GM12873 (cell line): Measurements from ENCODE around the gene MRPS6.

Experiments used
- TF ChIP-seq, protein P1 (sequence below): IDR thresholded peaks from 2 replicates; pipeline ENCODE4 v1.5.1; 2012; ENCODE audit warnings: low read depth, mild to moderate bottlenecking, moderate library complexity, low read length, control low read depth; ENCODE audit not compliant: insufficient read depth; ENCODE audit errors: missing control alignments

MRPS6 gene

DNA sequence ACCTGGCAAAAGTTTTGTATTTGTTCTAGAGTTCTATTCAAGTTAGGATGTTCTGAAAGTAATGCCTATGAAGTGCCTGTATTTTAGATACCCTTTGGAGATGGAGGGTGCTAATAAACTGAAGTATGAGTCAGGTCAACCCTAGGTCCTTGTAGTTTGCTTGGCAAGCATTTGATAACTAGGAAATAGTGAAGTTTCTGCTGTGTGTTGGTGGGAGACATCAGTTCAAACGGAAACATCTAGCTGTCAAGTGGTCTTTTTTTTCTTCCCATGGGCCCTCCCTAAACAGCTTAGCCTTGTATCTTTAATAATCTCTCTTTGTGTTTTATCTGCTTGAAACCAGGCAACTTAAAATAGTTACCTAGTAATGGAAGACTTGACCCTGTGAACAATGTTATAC is 4.5 kb downstream of the MRPS6 start:
- TF ChIP-seq, protein P1, sequence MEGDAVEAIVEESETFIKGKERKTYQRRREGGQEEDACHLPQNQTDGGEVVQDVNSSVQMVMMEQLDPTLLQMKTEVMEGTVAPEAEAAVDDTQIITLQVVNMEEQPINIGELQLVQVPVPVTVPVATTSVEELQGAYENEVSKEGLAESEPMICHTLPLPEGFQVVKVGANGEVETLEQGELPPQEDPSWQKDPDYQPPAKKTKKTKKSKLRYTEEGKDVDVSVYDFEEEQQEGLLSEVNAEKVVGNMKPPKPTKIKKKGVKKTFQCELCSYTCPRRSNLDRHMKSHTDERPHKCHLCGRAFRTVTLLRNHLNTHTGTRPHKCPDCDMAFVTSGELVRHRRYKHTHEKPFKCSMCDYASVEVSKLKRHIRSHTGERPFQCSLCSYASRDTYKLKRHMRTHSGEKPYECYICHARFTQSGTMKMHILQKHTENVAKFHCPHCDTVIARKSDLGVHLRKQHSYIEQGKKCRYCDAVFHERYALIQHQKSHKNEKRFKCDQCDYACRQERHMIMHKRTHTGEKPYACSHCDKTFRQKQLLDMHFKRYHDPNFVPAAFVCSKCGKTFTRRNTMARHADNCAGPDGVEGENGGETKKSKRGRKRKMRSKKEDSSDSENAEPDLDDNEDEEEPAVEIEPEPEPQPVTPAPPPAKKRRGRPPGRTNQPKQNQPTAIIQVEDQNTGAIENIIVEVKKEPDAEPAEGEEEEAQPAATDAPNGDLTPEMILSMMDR, result no peak

DNA sequence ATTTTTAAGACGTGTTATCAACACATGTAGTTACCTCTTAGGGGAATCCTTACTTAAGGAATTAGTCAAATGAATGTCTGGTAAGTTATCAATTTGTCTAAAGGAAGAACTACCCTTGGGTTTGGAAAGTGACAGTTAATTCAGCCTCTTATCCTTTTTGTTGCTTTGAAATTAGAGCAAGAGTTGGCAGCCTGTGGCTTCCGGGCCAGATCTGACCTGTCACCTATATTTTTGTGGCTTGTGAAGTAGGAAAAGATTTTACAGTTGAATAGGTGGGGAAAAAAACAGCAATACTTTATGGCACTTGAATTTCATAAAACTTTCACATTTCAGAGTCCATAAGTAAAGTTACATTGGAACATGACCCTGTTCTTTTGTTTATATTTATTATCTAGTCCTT is 5.5 kb downstream of the MRPS6 start:
- TF ChIP-seq, protein P1, result no peak

DNA sequence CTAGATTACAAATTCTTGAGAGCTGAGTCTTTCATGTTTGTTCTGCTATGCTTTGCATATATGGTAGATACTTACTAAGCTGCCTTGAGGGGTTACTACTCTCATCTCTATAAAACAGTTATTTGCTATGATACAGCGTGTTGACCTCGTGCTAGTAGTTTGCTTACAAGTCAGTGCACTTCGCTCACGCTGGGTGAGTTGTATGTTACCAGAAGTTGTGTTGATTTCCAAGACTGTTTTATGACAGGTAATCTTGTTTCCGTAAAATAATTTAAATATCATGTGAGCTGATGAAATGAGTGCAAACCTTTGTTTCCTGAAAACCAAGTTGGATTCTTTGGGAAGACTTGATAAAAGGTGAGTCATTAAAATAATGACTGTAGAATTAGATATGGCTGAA is 7.3 kb downstream of the MRPS6 start:
- TF ChIP-seq, protein P1, result no peak

DNA sequence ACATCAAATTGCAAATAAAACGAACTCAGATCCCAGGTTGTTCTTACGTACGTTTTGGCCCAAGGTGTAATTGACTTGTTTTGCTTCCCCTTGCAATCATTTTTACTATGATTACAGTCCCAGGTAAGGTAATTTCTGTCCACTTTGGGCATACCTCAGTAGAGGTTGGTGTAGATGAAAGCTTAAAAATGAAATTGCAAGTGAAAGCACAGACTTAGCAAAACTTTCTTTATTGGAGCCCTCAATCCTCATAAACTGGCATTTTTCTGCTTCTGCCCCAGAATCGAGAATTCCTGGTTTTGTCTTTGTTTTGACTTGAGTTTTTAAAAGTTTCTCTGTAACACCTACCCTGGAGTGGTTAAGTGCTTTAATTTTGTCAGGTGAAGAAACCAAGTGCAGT is 9.4 kb downstream of the MRPS6 start:
- TF ChIP-seq, protein P1, result no peak

DNA sequence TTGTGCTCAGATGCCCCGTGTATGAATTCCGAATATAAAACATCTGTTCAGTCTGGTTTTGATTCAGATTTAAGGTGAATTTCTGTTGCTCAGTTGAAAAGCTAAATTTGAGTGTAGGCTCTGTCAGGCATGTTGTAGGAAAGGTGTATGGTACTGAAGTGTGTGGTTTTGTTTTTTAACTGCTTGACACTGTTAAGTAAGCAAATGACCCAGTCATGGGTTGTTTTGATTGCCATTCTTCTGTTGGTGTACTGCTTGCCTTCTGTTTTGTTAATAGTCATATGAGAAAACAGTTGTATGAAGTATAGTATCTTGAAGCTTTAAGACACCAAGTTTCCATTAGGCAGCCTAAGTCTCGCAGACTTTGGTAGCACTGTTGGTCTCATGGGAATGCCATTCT is 10.0 kb downstream of the MRPS6 start:
- TF ChIP-seq, protein P1, result no peak

DNA sequence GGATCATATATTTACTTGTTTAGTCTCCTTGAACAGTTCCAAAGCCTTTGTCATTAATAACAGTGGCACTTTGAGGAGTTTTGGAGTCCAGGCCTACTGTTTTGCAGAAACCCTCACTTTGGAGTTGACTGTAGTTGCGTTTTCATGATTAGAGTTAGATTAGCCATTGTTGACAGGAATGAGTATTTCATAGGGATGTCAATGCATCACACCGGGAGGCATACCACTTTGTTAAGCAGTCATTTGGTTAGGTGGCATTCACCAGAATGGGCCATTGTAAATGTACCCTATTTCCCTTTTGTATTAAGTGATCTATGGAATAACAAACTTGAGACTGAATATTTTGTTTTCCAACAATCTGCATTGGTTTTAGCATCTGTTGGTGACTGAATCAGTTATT is 11.8 kb downstream of the MRPS6 start:
- TF ChIP-seq, protein P1, result no peak

DNA sequence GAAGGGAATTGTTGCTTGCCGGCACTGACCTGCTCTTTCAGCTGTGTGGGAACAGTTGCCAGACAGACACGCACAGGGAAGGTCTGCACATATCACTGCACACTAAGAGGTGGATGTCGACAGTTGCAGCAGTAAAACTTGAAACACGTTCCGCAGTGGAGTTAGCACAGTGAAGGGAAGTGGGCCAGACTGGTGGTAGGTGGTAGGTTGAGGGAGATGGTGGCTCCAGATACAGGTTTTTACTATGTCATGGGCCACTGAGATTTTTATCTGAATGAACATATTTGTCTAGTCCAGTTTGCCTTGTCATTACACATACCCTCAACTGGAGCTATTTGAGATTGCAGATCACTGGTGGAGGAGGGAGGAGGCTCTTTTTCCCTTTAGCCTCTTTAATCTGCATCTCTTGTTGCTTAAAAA is 13.5 kb downstream of the MRPS6 start:
- TF ChIP-seq, protein P1, result no peak
